Neutrophil (primary cell): ENCODE data around the gene AGAP1.

Source experiments
- H3K27ac ChIP-seq: fragments of 200-600 bp; sonication (generic); 2 replicates; pipeline ENCODE4 v1.5.1; 2016; ENCODE audit warnings: mild to moderate bottlenecking, moderate library complexity
- H3K27me3 ChIP-seq: fragments of 200-600 bp; sonication (generic); 2 replicates; pipeline ENCODE4 v1.6.0; 2016; ENCODE audit warnings: mild to moderate bottlenecking
- H3K36me3 ChIP-seq: fragments of 200-600 bp; sonication (generic); 2 replicates; pipeline ENCODE4 v1.5.1; 2017
- H3K4me1 ChIP-seq, 2 experiments: fragments of 200-600 bp in 1 of 2; sonication (generic) in 1 of 2; 1 replicate in 1 of 2; 2 replicates in 1 of 2; pipeline versions ENCODE4 v1.5.1 to v1.6.1; 2013 to 2016; ENCODE audit warnings: low read depth in 1 of 2, low read length in 1 of 2, mild to moderate bottlenecking in 1 of 2, moderate library complexity in 1 of 2; ENCODE audit not compliant: control insufficient read depth in 1 of 2, insufficient read depth in 1 of 2
- H3K4me3 ChIP-seq, 2 experiments: fragments of 200-600 bp in 1 of 2; sonication (generic) in 1 of 2; 1 replicate in 1 of 2; 2 replicates in 1 of 2; pipeline ENCODE4 v1.5.1; 2013 to 2016; ENCODE audit warnings: low read depth in 1 of 2, low read length in 1 of 2, mild to moderate bottlenecking in 1 of 2, moderate library complexity in 1 of 2
- H3K9me3 ChIP-seq: fragments of 200-600 bp; sonication (generic); 2 replicates; pipeline ENCODE4 v1.5.1; 2016
- CTCF ChIP-seq: fragments of 200-600 bp; sonication (generic); IDR thresholded peaks from 2 replicates; pipeline ENCODE4 v1.5.1; 2016; ENCODE audit warnings: antibody characterized with exemption

Gene AGAP1

GRCh38 chr2:236012155-236012554 is 518.3 kb downstream of the AGAP1 start:
- H3K4me1 ChIP-seq, result no peaks in the 10 kb centered on the region
- H3K9me3 ChIP-seq, result no peaks in the 10 kb centered on the region
- peaks cover 26% of the 10 kb centered on the region for H3K27me3 ChIP-seq
- no peak for TF ChIP-seq CTCF
- no peak overlapping the region for H3K4me3 ChIP-seq
- no peak overlapping the region for H3K27ac ChIP-seq
- no peaks in the 10 kb centered on the region for H3K36me3 ChIP-seq

GRCh38 chr2:236014408-236015131 is 520.7 kb downstream of the AGAP1 start:
- no peaks in the 10 kb centered on the region for H3K9me3 ChIP-seq
- H3K4me3 ChIP-seq, result no peak overlapping the region
- no peaks in the 10 kb centered on the region for H3K36me3 ChIP-seq
- H3K4me1 ChIP-seq, result no peaks in the 10 kb centered on the region
- H3K27ac ChIP-seq, result no peak overlapping the region
- TF ChIP-seq CTCF, result no peak
- H3K27me3 ChIP-seq, result peaks cover 26% of the 10 kb centered on the region

GRCh38 chr2:236015171-236015570 is 521.3 kb downstream of the AGAP1 start:
- Histone ChIP-seq H3K27me3 (peaks cover 26% of the 10 kb centered on the region), H3K4me3 (no peak overlapping the region), H3K27ac (no peak overlapping the region), H3K9me3 (no peaks in the 10 kb centered on the region), H3K36me3 (no peaks in the 10 kb centered on the region), H3K4me1 (no peaks in the 10 kb centered on the region)
- TF ChIP-seq CTCF, result no peak

- H3K27ac ChIP-seq, result no peak overlapping the region
- H3K4me1 ChIP-seq, result no peaks in the 10 kb centered on the region
- H3K36me3 ChIP-seq, result no peaks in the 10 kb centered on the region
- H3K27me3 ChIP-seq, result peaks cover 26% of the 10 kb centered on the region
- no peak for TF ChIP-seq CTCF
- H3K9me3 ChIP-seq, result no peaks in the 10 kb centered on the region
- H3K4me3 ChIP-seq, result no peak overlapping the region
Observed at GRCh38 chr2:236016496-236016895, 522.7 kb downstream of the AGAP1 start.

- no peaks in the 10 kb centered on the region for H3K36me3 ChIP-seq
Observed at GRCh38 chr2:236017446-236017845, 523.6 kb downstream of the AGAP1 start.

More at GRCh38 chr2:236017446-236017845, 523.6 kb downstream of the AGAP1 start:
- Histone ChIP-seq H3K27me3 (peaks cover 26% of the 10 kb centered on the region), H3K27ac (no peak overlapping the region), H3K4me3 (no peak overlapping the region), H3K9me3 (no peaks in the 10 kb centered on the region), H3K4me1 (no peaks in the 10 kb centered on the region)
- TF ChIP-seq CTCF, result no peak
